NCI-H524 treated with DMSO at 0.1 percent for 48 hours (cell line): ENCODE results near the gene ATRIP.

ENCODE experiments used
- DNase-seq: peaks from one replicate; lab custom pipeline; 2025; lab: John Stamatoyannopoulos, UW

ATRIP gene

DNA sequence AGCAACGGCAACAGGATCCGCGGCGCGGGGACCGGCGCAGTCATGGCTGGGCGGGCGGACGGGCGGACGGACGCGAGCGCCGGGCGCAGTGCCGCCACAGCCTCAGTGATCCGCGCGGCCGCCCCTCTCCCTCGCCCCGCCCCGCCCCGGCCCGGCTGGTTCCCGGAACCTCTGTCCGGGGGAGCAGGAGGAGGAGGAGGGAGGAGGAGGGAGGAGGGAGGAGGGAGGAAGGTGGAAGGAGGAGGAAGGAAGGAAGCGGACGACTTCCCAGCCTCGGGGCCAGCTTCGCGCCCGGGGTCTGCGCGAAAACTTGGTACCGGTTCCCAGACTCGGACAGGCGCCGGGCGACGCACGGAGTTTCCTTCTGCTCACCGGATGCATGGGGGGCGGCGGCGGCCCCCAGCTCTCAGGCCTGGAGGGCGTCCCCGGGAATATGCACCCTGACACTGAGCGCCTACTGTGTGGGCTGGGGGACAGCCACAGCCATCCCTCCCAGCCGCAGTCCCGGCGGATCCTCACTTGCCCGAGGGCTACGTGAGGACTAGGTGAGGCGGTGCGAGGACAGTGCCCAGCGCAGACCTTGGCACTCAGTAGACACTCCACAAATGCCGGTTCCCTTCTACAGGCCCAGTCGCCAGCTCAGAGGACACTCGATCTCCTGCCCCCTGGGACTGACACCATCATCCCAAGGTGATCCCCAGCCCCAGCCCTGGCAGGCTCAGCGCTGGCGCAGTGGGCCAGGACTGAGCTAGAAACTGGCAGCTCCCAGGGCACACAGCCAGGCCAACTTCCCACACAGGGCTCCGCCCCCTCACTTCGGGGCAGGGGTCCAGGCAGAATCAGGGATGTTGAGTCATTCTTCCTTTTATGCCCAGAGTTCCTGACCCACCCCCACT is 57.8 kb downstream of the ATRIP start, which contains the start of gene SHISA5:
Gene SHISA5 (minus strand): TSS at position 124 of the 896 bp plus-strand sequence. CDS start 80 bp downstream, at position 44.
- DNase-seq, result no peak

DNA sequence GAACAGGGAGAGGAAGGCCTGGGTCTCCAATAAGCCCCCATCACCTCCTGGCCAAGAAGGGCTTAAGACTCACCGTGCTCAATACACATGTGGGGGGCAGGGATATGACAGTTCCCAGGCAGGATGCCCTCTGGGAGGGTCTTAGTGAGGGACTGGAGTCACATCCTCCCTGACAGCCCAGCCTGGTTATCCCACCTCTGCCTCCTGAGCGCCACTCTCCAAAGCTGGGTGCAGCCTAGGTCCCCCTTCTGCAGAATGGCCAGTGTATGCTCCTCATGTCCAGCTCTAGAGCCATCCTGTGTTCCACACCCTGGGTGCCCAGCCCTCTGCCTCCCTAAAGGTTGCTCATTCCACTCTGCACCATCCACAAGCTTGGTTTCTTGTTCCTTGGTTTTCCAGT is 58.6 kb downstream of the ATRIP start:
- no peak for DNase-seq

DNA sequence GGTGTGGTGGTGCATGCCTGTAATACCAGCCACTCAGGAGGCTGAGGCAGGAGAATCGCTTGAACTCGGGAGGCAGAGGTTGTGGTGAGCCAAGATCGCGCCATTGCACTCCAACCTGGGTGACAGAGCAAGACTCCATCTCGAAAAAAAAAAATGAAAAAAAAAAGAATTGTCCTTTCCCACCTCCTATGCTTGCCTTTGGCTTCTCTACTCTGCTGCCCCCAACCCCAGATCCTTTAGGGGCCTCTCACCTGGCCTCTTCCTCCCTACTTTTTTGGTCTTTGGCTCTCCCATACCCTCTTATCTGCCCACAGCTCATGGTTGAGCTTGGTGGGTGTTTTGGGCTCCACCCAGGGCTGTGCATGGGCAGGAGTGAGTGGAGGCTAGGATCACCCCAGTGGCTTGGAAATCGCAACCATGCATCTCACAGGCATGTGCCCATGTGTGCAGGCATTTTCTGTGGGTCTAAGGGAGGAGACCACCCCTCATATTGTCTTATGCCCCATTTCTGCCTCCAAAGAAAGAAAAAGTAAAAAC is 59.5 kb downstream of the ATRIP start:
- no peak for DNase-seq

DNA sequence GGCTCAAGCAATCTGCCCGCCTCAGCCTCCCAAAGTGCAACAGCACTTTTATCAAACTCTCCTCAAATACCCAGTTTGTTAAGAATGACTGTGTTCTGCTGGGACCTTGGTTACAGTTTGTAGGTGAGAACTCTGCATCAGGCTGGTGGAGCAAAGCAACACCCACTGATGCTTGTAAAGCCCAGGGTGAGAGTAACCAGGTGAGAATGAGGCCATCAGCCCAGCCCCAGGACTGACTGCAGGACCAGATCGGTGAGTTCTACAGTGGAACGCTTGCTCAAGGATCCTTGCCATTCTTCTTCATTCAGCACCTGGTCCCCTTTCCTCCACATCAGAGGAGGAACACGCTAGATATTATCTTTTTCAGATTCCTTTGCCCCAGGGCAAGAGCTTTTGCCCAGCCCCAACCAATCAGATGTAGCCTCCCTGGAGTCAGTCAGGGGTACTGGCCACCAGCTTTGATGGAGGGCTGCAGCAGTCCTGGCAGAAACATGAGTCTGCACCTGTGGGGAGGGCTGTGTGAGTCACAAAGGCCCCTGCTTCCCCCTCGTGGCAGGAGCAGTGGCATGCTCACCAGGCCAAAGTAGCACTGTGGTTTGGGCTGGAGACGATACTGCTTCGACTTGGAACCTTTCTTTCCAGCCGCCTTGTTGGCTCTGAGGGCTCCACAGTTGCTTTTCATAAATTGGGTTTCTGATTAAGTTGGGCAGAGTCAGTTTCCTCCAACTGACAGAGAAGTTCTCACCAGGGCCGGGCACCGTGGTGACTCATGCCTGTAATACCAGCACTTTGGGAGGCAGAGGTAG is 60.9 kb downstream of the ATRIP start:
- no peak for DNase-seq

DNA sequence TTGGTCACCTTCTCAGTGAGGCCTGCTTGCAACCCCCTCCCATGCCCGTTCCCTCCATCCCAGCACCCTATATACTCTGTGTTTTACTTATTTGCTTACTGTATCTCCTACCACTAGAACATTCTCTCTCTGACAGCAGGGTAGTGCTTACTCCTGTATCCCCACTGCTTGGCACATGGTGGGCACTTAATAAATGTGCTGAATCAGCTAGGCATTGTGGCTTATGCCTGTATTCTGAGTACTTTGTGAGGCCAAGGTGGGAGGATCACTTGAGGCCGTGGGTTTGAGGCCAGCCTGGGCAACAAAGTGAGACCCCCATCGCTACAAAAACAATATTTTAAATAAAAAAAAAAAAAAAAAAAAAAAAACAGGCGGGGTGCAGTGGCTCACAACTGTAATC is 65.0 kb downstream of the ATRIP start:
- no peak for DNase-seq

DNA sequence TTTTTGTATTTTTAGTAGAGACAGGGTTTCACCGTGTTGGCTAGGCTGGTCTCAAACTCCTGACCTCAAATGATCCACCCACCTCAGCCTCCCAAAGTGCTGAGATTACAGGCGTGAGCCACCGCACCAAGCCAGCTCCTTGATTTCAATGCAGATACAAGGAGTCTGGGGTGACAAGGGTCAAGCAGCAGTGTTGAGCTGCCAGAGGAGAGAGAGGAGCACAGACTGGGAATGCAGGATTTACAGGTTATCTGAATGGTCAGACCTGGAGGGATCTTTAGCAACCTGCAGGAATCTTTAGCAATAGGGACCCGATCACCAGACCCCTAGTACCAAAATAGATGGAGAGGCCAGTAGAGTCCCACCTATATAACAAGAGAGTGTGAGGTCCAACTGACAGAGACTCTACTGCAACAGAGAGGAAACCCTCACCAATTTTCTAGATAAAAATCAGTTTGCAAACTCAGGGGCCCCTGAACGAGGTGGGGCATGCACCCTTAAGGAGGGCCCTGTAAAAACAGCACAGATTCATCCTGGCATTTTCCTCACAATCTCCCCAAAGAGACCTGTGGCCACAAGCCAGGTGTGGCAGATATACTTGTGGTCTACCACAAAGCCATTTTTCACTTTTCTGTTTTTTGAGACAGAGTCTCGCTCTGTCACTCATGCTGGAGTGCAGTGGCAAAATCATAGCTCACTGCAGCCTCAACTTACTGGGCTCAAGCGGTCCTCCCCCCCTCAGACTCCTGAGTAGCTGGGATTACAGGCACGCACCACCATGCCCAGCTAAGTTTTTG is 68.1 kb downstream of the ATRIP start:
- no peak for DNase-seq
